HG03039 (cell line): Measurements from ENCODE around the gene ZC2HC1B.

Experiments
- ATAC-seq: cut with Tn5 transposase; IDR thresholded peaks from one replicate; pipeline ENCODE4 v1.9.1; 2021; ENCODE audit warnings: mild to moderate bottlenecking, moderate library complexity; ENCODE audit not compliant: unreplicated experiment

The ZC2HC1B gene

DNA sequence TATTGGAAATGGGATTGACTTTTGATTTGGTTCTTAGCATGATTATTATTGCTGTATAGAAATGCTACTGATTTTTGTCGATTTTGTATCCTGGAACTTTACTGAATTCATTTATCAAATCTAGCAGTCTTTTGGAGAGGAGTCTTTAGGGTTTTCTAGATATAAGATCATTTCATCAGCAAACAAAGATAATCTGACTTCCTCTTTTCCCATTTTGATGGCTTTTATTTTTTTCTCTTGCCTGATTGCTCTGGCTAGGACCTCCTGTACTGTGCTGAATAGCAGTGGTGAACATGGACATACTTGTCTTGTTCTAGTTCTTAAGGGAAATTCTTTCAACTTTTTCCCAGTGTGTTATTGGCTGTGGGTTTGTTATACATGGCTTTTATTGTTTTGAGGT lies 64.6 kb downstream of the ZC2HC1B start:
- ATAC-seq, result no peak

DNA sequence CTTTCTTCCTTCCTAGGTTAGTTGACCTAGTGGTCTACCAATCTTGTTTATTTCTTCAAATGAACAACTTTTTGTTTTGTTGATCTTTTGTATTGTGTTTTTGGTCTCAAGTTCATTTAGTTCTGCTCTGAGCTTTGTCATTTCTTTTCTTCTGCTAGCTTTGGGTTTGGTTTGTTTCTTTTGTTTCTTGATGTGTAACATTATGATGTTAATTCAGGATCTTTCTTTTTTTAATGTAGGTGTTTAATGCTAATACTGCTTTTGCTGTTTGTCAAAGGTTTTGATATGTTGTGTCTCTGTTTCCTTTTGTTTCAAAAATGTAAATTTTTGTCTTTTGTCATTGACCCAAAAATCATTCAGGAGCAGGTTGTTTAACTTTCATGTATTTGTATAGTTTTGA lies 65.7 kb downstream of the ZC2HC1B start:
- no peak for ATAC-seq

DNA sequence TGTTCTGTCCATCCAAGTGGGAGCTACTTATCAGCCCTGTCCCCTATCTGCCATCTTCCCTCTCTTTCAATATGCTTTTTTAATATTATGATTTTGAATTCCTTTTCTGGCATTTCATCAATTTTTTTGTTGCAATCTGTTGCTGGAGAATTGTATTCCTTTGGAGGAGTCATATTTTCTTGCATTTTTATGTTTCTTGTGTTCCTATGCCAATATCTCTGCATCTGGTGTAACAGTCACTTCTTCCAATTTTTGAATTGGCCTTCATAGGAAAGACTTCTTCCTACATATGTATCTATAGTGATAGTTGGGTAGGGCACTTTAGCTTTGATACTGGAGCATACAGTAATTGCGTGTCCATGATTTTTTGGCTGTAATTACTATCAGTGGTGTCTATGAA lies 70.1 kb downstream of the ZC2HC1B start:
- no peak for ATAC-seq

DNA sequence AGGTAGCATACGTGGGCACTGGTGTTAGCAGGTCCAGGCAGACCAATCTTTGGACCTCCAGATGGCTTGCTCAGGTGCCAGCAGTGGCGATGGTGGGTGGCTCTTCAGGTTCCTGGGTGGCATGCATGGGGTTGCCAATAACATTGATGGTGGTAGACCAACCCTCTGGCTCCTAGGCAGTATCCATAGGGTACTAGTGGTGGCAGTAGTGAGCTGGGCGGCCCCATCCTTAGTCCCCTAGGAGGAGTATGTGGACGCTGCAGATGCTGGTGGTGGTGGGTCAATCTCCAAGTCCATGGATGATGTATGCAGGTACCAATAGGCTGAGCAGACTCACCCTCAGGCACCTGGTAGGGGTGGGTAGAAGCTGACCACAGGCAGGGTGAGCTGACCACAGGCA lies 70.6 kb downstream of the ZC2HC1B start:
- ATAC-seq, result no peak

DNA sequence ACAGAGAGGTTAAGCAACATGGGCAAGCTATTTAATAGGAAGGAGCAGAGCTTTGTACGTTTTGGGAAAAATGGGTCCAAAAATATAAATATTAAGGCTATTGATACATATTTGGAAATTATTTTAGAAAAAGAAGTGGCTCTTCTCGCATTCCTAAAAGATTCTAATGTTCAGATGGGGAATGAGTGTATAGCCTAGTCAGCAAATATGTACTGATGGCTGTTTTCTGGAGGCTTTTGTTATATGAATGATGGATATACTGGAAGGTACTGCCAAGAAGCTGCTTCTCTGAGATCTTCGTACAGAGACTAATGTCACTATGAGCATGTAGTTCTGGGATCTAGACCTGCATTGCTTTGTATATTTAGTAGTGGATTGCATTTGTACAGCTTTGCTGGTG lies 72.1 kb downstream of the ZC2HC1B start:
- ATAC-seq, result no peak

DNA sequence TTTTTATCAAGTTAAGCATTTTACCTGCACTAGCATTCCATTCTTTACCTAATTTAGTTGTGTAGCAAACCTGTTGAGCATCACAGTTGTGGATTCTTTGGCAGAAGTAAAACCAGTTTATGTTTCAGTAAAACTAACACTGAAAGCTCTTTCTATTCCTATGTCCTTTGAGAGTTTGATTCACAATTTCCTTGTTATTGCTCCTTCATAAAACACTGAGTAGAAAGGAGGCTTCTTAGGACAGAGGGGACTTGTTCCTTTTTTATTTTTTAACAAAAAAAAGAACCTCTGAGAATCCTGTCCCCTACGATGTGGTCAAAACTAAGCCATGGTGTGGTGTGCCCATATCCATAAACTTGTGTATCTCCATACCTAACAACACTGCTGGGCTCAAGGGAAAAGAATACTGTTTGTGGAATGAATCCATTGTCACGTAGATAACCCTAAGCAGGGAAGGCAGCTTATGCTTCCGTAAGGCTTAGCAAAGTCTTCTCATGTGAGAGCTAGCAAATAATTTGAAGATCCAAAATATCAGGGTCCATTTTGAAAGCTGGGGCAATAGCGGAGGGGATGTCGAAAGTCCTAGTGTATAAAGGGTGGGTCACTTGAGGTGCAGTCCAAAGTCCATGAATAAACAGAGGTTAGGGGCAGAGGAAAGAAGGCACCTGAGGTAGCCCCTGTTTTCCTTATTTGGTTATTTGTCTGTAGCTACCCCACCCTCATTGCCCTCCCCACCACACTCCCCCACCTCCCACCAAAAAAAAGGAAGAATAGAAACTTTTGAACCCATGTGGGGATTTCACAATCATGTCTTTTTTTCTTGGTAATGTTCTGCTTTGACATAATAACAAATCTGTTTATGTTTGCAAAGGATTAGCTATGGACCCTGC lies 72.7 kb downstream of the ZC2HC1B start:
- no peak for ATAC-seq

DNA sequence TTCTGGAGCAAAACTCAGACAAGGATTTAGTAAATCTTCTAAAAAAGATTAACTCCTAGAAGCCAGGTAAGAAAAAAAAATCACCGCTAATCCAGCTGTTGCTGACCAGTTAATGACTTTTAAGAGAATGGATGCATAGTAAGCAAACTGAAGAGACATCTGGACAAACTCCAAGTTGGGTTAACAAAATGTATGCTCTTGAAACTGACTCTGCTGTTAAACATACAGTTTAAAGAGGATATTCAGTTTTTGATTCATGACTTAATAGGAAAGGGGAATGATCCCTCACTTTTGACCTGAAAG lies 73.3 kb downstream of the ZC2HC1B start:
- ATAC-seq, result no peak

DNA sequence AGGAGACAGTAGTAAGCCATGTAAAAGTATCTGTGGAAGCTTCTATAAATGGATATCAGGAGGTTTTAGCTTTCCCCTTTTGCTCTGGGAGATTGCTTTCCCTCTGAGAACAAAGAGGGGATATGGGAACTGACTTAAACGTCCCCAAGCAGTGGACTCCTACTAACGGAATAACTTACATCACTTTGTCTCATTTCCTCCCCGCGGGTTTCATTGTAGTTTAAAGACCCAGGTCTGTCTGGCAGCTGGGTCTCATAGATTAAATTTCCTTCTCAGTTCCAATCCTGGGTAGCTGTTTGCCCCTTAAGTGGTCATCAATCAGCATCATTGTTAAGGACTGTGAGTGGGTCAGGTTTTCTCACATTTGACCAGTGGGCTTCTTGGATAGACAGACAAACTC lies 75.1 kb downstream of the ZC2HC1B start:
- ATAC-seq, result no peak

DNA sequence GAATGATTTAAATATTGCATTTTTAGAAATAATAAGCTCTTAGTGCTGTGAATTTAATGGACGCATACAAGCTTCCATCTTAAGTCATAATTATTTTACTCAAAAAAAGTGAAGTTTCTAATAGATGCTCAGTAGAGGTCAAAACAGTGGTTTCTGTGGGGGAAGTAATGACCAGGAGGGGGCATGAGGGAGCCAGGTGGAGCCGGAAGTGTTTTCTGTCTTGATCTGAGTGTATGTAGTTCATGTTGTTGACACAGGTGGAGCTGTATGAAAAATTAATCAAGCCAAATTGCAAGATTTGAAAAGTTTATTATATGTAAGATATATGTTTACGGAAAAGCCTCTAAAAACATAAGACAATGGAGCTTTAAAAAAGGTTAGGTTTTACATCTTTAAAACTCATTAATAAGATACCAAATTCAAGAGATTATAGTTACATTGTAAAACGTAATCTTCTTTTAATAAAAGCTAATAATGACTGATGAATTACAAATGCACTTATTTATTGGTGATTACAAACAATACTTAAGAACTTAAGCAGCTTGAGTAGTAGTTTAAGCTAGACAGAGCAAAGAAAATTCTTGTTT lies 75.8 kb downstream of the ZC2HC1B start:
- peak; percentile 91 for ATAC-seq

DNA sequence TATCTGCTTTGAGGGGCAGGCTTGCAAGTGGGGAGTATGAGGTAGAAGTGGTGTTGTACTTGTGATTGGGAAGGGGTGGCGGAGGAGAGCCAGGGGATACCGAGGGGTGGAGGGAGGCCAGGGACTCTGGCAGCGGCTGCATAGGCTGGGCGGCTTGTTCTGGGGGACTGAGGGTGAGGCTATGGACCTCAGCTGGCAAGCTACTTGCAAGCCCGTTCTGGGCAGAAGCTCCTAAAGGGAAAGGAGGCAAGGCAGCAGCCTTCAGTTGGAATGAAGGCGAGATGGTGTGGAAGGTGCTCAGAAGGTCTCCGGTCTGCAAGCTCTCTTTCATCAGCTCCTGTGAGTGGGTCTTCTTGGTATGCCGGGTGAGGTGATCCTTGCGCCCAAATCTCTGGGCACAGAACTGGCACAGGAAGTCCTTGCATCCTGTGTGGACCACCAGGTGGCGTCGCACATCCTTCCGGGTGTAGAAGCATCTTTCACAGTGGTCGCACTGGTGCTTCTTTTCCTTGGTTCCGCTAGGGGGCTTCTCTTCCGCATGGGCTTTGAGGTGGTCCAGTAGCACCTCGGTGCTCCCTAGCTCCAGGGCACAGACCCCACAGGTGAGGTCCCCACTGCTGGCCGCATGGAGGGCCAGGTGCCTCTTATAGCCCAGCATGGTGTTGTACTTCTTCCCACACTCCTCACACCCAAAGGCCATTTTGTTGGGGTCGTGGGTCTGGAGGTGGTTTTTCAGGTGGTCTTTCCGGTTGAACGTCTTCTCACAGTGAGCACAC lies 77.8 kb downstream of the ZC2HC1B start:
- ATAC-seq, result no peak

DNA sequence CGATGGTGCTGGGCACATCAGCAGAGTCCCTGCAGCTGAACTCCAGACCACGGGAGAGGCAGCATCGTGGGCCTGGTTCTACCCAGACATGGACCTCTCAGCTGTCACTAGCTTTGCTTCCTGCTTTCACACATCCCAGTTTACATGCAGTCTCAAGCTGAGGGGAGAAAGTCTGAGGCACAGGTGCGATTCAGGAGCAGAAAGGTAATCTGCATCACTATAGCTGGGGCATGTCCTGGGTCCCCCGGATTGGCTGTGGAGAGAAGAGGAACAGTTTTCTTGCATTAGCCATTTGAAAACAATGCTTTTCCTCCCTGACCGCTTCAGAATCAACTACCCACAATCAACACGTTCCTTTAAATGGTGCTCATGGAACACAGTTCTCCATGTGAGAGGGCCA lies 83.9 kb downstream of the ZC2HC1B start:
- no peak for ATAC-seq

DNA sequence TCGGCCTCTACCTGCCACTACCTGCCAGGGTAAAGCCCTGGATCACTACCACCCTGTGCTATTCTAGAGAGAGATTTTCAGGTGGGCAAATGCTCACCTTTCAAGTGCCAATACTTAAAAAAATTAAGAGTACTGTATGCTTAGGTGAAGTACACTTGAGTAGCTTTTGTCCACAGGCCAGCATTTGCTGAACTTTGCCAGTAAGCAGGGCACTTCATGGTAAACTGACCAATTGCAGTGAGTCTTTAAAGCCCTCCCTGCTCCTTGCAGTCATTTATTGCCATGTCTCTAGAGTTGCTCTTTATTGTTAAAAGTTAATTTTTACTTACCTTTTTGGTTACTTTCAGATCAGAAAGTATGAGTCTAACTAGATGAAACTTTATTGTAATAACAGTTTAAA lies 85.3 kb downstream of the ZC2HC1B start:
- ATAC-seq, result no peak

DNA sequence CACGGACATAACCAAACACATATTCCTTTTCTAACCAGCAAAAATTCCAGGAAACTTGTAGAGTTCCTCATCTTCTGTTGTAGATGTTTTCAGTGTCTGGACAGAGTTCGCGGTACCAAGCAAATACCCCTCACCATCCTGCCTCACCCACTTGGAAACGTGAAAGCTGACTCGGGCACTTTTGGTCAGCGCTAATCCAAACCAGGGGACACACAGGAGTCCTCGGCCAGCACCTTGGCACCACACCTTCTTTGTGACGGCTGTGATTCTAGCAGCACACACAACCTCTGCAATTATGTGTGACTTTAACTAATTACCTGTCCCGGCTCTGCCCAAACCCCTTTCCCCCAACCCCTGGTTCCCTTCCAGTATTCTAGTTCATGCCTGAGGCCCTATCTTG lies 85.7 kb downstream of the ZC2HC1B start:
- ATAC-seq, result no peak

DNA sequence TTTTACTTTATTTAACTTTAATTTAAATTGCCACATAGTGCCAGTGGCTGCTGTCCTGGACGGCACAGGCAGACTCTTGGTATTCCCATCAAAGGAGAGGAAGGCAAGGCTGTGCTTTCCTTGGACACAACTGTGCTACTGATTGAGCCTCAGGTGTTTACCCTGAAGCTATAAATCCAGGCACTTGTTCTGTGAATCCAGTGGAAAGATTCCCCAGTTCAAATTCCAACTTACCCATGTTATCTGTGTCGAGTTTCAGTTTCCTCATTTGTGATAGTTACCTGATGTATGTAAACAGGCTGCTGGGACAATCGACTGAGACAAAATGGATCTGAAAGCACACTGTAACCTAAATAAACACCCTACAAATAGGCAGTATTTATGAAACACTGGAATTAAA lies 86.6 kb downstream of the ZC2HC1B start:
- ATAC-seq, result no peak

DNA sequence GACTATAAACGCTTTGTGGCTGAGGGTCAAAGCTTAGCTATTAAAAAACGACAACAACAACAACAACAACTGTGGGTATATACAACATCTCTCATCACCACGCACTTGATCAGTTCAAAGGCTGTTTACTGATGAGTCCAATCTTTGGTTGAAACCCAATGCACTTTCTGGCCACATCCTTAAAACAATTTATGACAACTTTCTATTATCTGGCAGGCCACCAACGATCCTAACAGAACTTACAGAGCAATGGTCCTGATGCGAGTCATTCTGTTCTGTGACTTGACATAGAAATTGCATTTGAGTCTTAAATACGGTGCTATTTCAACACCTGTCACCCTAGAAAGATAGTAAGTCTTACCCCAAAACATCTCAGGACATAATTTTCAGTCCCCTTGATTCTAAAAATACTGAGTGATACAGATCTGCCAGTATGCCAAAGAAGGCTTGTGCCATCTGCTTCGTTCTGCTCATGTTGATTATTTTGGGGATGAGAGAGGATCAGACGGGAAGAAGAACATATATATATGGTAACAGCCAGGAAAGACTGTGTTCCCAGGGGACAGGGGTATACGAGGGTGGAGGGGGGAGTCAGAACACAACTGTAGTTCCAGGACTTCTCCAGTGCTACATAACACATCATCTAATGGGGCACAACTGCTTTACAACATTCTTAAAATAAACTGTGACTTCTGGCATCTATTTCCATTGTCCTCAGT lies 87.9 kb downstream of the ZC2HC1B start:
- ATAC-seq, result no peak

DNA sequence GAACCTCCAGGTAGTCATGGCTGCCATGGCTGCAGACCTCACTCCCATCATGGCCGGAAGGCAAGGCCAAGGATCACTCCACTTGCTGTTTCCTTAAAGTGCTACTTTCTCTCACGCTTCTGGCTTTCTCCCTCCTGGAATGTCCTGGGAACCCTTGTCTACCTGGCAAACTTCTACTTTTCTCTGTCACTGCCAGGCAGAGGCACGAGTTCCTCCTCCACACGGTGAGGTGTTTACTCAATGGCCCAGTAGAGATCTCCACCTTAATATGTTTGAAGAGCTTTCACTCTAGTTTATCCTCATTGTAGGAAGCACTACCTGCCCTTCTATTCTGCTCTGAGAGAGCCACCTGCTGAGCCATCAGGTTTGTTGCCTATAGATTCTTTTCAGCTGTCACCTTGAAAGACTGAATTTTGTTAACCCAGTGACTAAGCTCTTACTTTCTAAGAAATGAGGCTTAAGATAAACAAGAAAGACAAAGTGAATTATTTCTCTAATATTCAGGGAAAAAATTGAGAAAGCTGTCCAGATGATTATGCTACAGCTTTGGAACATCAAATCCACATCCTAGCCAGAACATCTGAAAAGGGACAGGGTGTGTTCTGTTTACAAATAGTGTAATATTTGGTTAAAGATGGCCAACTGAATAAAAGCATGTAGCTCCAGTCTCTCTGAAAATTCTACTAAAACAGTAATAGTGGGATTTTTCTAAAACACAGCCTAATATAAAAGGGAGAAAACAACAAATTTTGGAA lies 88.8 kb downstream of the ZC2HC1B start:
- ATAC-seq, result no peak

DNA sequence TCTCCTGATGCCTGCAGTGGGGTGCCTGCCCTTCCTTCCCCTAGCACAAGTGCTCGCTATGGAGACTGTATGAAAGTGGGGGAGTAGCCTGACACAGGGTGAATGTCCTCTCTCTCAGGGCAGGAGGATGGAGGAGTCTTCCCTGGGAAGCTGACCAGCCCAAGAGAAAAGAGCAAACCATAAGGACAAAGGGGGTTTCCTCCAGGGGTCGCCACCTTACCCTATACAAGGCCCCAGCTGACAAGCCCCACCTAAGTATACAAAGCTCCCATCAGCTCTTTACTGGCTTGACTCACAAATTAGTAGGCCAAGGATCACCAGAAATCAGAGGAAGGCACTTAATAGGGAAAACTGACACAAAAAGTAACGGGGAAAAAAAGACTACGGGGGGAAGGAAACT lies 89.6 kb downstream of the ZC2HC1B start:
- ATAC-seq, result no peak

DNA sequence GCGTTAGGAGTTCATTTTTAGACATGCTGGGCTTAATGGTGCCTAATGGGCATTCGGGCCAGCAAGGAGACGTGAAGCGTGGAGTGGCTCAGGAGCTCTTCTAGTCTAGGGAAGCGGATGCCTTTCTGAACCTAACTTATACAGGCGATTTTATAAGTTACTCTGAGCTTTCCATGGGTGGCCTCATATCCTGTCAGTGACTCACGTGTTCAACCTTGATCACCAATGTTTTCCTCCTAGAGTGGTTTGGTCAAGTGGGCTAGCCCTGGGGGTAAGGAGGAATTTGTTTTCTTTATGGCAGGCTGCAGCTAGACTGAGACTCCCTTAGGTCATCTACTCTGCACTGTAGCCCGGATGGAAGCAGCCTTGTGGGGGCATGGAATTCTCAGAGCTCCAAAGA lies 91.7 kb downstream of the ZC2HC1B start:
- ATAC-seq, result no peak

DNA sequence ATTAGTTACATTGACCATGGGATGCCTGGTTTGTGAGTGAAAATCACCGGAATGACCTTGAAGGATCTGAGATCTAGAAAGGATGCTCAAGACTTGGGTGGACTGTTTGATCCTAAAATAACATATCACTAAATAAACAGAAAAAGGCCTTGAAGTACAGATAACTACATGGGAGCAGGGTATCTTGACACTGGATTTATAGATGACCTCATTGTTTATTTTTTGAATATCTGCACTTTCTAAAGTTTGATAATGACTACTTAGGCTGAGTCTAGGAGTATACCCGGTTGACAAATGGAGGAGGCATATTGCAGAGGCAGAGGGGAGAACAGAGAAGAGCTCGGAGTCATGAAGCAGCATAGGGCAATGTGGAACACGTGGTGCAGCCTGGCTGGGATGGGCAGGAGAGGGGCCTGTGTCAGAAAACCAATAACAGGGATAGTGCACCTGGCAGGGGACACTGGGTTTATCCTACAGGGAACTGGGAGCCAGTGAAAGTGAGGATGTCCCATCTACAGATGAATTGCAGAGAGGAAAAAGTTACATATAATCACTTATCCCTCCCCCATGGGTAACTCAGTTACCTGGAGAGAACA lies 93.5 kb downstream of the ZC2HC1B start:
- no peak for ATAC-seq

DNA sequence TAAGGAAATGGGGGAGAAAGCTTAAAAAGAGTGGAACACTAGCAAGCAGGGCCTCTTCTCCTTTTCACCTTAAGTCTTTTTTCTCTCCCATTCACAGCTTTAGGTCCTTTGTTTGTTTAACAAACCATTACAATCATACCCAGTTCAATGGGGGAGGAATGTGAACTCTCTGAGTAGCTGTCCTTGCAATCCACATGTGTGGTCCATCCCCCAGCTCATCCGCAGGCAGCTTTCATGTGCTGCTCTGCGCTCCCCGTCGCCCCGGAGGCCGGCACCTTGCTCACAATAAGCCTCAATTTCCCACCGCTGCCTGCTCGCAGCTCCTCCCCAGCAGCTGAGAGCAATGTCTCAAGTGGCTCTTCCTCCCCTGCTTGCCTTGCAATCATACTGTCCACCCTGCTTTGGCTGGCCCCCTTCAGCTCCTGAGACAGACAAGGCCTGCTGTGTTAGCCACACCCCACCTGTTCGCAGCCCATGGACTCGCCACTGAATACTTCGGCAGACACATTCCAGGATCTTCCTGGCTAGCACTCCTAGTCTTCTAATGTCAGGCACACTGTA lies 94.6 kb downstream of the ZC2HC1B start:
- ATAC-seq, result no peak
